GM18507 (cell line): ENCODE results near the gene SOCS6.
"Not testable (repeated sequence)": the region's sequence is repeated elsewhere in the genome, so short reads cannot be mapped to it uniquely, and the experiment has no call there.

Experiments
- DNase-seq: peaks from one replicate; pipeline ENCODE4 v3.0.0; 2011; ENCODE audit warnings: low read depth; ENCODE audit not compliant: insufficient read length; ENCODE audit errors: extremely low spot score
- FAIRE-seq: peaks from 2 replicates; lab custom pipeline; 2011; peaks lifted over from hg19 to GRCh38; lab: Jason Lieb, UNC

SOCS6 gene

DNA sequence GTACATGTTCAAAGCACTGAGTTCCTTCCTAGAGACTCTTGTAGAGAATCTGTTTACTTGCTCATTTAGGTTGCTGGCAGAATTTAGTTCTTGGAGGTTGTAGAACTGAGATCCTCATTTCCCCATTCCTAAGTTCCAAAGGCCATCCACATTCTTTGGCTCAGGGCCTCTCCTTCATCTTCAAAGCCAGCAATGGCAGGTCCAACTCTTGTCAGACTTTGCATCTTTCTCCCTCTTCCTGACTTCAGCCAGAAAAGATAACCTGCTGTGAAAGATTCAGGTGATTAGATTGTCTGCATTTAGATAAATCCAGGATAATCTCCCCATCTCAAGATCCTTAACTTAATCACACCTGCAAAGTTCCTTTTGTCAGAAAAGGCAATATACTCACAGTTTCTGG is 51.1 kb downstream of the SOCS6 start:
- DNase-seq = no peak
- no peak for FAIRE-seq

DNA sequence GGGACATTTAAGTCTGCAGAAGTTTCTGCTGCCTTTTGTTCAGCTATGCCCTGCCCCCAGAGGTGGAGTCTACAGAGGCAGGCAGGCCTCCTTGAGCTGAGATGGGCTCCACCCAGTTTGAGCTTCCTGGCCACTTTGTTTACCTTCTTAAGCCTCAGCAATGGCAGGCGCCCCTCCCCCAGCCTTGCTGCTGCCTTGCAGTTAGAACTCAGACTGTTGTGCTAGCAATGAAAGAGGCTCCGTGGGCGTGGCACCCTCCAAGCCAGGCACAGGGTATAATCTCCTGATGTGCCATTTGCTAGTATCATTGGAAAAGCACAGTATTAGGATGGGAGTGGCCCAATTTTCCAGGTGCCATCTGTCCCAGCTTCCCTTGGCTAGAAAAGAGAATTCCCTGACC is 59.6 kb downstream of the SOCS6 start:
- not testable (repeated sequence) for DNase-seq, FAIRE-seq

DNA sequence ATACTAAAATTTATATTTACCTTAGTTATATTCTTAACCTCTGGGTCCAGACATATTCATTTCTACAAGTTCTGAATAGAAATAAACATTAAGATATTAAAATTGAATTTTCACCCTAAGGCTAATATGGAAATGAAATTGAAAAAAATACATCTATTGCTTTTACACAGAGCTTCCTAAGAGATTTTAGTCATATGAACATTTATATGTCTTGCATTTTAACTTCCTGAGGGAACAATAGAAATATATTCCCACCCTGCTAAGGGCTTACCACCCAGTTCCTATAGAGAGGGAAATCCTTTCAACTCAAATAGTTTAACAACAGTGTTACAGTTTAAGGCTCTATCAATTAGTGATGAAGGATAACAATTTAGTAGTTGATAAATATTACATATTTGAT is 60.5 kb downstream of the SOCS6 start:
- DNase-seq (no peak), FAIRE-seq (no peak)

DNA sequence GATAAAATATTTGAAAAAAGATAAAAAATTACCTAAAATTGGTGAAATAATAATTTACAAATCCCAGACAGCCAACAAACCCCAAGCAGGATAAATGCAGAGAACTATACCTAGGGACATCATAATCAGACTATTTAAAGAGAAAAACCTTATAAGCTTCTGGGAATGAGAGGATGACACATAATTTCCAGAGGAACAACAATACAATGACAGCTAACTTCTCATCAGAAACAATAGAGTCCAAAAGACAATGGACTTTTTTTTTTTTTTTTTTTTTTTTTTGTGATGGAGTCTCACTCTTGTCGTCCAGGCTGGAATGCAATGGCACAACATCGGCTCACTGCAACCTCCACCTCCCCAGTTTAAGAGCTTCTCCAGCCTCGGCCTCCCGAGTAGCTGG is 65.2 kb downstream of the SOCS6 start:
- DNase-seq = no peak
- no peak for FAIRE-seq

DNA sequence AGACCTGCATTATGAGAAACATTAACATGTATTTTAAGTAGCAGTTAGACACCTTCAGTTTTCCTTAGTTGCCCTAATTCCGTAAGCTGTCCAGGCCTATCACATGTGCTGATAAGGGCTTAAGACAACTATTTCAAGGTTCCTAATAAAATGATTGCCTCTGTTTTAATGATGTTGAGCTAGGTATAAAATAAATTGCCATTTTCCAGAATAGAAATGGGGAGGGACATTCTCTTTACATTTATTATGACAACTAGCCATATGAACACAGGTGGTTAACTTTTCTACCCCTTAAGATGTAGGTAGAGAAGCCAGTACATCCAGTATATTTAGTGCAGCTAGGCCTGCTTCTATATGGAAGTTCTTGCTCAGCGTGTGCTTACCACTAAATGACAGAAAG is 65.9 kb downstream of the SOCS6 start:
- FAIRE-seq = no peak
- no peak for DNase-seq

DNA sequence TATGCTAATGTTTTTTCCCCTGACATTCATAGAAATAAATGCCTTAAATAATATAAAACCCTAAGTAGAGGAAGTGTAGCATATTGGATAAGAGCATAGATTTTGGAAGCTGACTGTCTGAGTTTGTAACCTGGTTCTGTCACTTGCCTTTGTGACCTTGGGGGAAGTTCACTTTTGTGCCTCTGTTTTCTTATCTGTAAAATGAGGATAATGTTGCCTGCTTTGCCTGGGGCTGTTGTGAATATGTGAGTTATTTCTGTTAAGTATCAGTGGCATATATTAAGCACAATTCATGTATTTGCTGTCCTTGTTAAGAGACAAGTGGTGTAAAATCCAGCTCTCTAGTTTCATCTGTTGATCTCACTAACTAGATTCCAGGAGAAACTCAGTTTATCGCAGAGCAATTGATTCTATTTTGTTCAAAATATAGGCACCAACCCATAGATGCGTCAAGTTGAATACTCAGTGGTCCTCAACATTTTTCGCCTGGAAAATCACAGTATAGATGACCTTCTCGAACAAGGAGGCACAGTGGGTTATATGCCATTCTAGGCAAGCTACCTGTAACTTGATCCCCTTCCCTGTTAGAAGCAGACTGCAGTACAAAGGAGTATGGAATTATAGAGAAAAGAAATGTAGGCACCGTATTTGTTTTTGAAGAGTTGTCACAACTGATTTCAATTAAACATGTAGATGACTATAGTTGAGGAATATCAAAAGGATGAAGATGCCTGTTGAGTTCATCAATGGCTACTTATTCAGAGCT is 67.0 kb downstream of the SOCS6 start:
- FAIRE-seq = no peak
- DNase-seq = no peak

DNA sequence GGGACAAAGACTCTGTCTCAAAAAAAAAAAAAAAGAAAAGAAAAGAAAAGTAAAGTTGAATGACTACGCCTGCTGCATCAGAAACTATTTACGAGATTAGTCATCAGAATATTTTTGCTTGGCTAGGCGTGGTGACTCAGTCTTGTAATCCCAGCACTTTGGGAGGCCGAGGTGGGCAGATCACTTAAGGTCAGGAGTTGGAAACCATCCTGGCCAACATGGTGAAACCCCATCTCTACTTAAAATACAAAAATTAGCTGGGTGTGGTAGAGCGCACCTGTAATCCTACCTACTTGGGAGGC is 69.2 kb downstream of the SOCS6 start:
- not testable (repeated sequence) for DNase-seq, FAIRE-seq

DNA sequence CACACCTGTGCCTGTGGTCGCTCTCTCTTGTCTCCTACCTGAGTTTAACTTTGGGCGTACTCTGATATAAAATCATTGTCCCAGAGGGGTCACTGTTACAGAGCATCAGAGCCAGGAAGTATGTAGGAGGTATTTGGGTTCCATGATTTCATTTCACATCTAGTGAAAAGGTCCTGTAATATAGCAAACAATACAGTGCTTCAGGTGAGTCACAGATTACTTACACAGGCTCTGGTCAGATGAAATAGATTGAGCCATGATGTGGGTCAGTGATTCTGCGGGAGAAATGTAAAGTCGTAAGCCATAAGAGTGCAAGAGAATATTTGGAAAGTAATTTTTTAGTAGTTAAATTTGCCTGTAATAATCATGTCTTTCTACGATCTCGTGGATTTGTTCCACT is 70.2 kb downstream of the SOCS6 start:
- FAIRE-seq = no peak
- no peak for DNase-seq

DNA sequence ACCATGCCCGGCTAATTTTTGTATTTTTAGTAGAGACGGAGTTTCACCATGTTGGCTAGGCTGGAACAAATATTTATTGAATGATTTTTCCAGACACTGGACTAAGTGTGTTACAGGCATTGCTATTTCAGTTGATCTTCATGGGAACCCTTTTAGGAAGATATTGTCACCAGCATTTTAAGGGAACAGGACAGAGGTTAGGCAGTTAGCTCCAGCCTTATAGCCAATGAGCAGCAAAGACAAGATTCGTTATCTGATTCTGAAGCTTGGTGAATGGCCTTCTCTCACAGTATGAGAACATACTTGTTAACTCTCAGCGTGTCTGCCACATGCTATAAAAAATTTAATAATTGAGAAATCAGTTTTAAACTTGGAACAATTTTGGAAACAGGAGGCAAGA is 73.4 kb downstream of the SOCS6 start:
- FAIRE-seq (no peak), DNase-seq (no peak)

DNA sequence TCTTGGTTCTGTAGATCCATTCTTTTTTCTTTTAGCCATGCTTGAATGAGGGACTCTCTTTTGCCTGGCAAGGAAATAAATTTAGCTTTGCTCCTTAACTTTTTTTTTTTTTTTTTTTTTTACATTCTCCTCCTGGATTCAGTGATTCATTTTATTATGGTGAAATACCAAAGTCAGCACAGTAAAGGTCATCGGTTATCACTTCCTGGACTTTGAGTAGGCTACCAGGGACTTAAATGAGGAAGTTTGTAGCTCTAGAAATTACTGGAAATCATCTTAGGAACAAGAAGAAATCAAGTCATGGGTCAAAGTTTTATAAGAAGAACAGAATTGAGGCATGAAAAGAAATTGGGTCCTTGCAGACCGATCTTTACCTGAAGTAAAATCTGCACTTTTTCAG is 75.0 kb downstream of the SOCS6 start:
- FAIRE-seq (no peak), DNase-seq (no peak)

DNA sequence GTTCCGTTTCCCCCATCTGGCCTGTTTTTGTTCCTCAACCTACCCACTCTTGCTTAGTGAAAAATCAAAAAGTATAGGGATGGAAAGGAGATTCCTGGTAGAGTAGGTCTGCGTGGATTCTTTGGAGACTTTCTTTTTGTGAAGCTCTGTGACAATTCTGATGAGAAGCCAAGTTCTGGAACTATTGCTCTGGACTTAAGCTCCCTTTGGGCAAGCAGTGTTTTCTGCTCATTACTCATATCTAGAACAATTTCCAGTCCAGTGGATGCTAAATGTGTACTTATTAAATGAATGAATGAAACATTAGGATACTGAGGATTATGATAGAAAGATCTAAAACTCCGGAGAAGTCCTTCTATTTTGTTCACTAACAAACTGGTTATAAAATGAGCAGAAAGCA is 76.5 kb downstream of the SOCS6 start:
- FAIRE-seq (no peak), DNase-seq (no peak)

DNA sequence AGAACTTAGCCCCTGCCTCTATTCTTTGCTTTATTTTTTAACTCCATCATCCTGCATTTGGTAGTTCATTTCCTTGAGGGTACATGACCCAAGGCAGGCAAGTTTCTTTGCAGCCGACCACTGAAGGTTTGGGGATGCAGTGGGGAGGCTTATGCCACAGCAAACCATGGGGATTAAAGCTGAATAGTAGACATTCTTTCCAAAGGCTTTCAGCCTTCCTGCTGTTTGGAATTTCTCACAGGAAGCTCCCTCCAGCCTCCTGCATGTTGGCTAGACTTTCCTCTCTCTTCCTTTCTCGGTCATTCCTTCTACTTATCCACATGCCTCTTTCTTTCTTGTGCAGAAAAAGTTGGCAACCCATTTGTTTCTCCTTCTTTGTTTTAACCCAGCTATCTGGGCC is 77.3 kb downstream of the SOCS6 start:
- DNase-seq (no peak), FAIRE-seq (no peak)

DNA sequence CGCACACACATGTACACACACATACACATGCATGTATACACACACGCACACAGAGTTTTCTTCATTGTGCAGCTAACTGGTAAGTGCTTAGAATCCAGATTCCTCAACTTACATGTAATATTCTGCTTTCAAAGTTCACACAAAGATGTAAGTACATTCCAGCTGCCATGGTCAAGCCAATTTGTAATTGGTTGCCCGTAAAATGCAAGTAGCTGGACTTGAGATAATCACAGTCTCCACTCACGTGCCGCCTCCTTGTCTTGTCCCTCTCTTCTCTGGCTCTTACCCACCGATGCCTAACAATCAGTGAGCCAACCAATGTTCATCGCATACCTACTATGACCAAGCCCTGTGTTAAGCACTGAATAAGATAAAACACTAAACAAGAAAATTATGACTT is 77.8 kb downstream of the SOCS6 start:
- DNase-seq (no peak), FAIRE-seq (no peak)

DNA sequence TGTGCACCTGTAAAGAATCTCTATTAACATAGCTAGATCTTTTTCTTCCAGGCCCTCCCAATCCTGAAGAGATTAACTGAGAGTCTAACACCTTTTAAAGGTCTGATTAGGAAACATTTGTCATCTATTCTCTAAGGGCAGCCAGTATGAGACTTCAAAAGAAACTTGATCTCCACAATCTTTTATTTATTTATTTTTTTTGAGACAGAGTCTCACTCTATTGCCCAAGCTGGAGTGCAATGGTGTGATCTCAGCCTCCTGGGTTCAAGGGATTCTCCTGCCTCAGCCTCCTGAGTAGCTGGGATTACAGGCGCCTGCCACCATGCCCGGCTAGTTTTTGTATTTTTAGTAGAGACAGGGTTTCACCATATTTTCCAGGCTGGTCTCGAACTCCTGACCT is 78.5 kb downstream of the SOCS6 start:
- not testable (repeated sequence) for DNase-seq, FAIRE-seq

DNA sequence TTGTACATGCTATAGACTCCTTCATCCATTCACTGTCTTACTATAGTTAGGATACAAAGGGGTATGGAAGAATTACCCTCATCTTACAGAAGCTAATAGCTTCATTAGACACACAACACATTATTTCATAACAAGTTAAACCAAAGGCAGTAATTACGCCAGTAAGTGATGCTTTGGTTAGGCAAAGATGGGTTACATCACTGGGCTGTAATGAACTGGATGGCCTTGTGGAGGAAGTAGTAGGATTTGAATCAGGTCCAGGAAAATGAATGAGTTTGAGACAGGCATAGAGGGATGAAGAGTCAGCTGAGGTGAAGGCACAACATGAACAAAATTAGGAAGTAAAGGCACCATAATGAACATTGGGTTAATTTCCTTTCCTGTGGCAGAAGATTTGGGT is 80.1 kb downstream of the SOCS6 start:
- DNase-seq = no peak
- FAIRE-seq = no peak

DNA sequence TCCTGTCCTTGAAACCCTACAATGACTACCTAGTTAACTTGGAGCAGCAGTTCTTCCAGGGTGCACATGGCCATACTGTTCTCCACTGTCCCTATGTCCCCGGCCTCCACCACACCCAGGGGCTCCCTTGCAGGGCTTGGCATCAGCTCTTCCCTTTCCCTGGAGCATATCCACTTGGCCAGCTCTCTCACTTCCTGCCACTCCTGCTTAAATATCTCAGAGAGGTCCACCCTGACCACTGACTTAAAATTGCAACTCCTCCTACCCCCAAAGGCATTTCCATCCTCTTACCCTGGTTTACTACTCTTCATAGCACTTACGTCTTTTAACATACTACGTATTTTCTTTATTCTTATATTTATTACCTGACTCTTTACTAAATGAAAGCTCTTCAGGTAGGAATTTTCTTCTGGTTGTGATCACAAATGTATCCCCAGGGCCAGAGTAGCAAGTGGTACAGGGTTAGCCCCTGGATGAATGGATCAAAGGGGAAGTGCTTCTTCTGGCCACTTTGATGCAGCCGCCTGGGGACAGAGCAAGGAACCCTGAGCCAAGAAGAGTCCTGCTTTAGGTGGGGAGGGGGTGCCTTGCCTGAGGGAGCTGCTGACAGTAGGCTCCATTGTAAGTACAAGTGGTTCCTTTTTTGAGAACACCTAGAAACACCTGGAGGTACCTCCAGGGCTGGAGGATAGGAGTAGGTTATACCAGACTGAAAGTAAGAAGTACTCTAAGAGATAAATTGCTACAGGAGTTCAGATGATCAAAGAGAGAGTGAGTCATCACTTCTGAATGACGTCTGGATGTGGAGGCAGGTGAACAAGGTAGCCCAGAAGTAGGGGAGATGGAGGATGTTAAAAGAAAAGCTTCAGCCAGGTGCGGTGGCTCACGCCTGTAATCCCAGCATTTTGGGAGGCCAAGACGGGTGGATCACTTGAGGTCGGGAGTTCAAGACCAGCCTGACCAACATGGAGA is 82.2 kb downstream of the SOCS6 start:
- DNase-seq = no peak
- FAIRE-seq = no peak

DNA sequence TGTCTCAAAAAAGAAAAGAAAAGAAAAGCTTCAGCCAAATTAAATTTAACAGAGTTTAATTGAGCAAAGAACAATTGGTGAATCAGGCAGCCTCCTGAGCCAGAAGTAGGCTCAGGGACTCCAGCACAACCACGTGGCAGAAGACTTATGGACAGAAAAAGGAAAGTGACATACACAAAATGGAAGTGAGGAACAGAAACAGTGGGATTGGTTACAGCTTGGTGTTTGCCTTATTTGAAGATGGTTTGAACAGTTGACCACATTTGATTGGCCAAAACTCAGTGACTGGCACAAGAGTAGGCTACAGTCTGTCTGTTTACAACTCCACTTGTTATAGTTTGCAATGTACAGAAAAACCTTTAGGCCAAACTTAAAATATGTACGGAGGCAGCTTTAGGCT is 83.1 kb downstream of the SOCS6 start:
- DNase-seq (no peak), FAIRE-seq (no peak)

DNA sequence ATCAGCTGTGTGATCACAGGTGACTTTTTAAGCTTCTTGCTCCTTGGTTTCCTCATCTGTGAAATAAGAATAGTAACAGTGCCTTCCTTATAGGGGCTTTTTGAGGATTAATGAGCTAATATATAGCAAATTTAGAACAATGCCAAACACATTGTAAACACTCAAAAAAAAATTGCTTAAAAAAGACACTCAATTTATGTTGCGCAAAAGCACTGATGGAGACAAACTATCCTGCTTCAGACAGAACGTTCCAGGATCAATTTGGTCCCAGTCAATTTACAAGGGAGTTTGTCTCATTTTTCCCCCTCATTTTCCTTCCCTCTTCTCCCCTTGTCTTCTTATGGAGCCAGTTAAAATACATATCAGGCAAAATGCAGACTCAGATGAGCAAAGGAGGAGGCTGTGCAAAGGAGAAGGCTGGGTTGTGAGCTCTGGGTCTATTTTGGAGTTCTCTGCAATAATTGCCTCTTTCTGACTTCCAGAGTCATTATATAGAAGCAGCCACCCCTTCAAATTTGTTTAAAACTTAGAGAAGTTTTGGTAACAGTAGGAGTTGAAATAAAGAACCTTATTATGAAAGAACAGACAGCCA is 83.7 kb downstream of the SOCS6 start:
- FAIRE-seq (no peak), DNase-seq (no peak)

DNA sequence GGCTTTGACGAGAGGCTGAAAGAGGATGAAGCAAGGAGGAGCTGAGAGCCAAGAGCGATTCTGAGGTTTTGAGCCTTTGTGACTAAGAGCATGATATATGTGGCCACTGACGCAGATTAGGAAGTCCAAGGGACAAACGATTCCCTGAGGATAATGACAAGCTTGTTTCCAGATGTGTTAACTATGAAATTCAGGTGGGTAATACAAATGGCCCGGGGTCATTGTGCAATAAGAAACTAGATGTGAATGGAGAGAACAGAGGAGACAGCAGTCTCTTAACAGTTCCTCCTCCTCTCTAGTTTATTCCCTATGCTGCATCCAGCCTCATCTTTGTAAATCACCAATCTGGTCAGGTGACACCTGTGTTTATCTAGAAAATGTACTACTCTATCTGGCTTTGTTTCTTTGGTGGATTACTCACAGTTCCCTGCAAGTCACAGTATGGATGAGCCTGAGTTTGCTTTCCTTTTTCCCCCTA is 84.2 kb downstream of the SOCS6 start:
- FAIRE-seq (no peak), DNase-seq (no peak)

DNA sequence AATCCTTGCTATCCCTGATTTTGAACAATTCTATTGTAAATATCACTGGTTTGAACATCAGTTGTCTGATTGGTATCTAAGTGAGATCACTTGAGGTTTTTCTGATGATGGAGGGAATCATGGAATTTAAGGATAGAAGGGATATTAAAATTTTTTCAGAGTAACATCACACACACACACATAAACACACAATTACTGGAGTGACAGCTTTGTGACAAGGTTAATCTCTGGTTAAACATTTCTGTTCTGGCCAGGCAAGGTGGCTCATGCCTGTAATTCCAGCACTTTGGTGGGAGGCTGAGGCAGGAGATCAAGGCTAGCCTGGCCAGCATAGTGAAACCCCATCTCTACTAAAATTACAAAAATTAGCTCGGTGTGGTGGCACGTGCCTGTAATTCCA is 85.3 kb downstream of the SOCS6 start:
- DNase-seq = no peak

More for the DNA sequence above, 85.3 kb downstream of the SOCS6 start:
- no peak for FAIRE-seq
